ENCODE results near the gene NCAM1.

Gene NCAM1

GRCh38 chr11:113167599-113167998, 206.4 kb downstream of the NCAM1 start:
- H3K9me3 ChIP-seq (replicated peaks in 1 of 2; ENCODE audit: control insufficient read depth in 2 of 2, insufficient read depth in 1 of 2, low read depth in 1 of 2, low read length in 2 of 2) = no peaks in the 10 kb centered on the region
- no peak overlapping the region for H3K4me2 ChIP-seq (ENCODE audit: insufficient read depth, low read length, poor library complexity, severe bottlenecking)
- no peak overlapping the region for H2BK5ac ChIP-seq (ENCODE audit: low read length)
- no peak overlapping the region for H2AK5ac ChIP-seq (ENCODE audit: low read depth, low read length)
- no peak overlapping the region for H3K27ac ChIP-seq (replicated peaks; ENCODE audit: low read length)
- H3K79me1 ChIP-seq (ENCODE audit: low read depth, low read length) = no peaks in the 10 kb centered on the region
- no peak overlapping the region for H3K9ac ChIP-seq (ENCODE audit: low read depth, low read length, poor library complexity)
- no CpG with 5 or more reads among the region's 6 CpGs for WGBS, 2 donors (ENCODE audit: extremely low coverage in 2 of 2, insufficient read length in 2 of 2, insufficient replicate concordance in 1 of 2)
- no peaks in the 10 kb centered on the region for H3K36me3 ChIP-seq (replicated peaks in 1 of 2; ENCODE audit: control insufficient read depth in 2 of 2, insufficient read depth in 2 of 2, low read length in 2 of 2)
- DNase-seq (ENCODE audit: low spot score) = no peak
- no peak overlapping the region for H2BK15ac ChIP-seq (ENCODE audit: low read length)
- H3K14ac ChIP-seq (ENCODE audit: low read length) = no peak overlapping the region
- H4K91ac ChIP-seq (ENCODE audit: low read depth, low read length, poor library complexity) = no peak overlapping the region
- no peak overlapping the region for H3K4me3 ChIP-seq (ENCODE audit: low read length in 2 of 2)
- no peak overlapping the region for H2BK12ac ChIP-seq (ENCODE audit: low read length)
- peaks cover 0 to 21% (median 0%) of the 10 kb centered on the region in 3 experiments for H3K27me3 ChIP-seq (ENCODE audit: control insufficient read depth in 3 of 3, insufficient read depth in 3 of 3, low read depth in 1 of 3, low read length in 3 of 3)
- H4K8ac ChIP-seq (ENCODE audit: low read depth, low read length) = no peak overlapping the region
- no peak overlapping the region for H3K18ac ChIP-seq (ENCODE audit: low read length)
- H3K4ac ChIP-seq (ENCODE audit: low read length) = no peak overlapping the region
- no peak overlapping the region for H3K23ac ChIP-seq (ENCODE audit: low read depth, low read length, poor library complexity)
- no peak overlapping the region for H2BK120ac ChIP-seq (ENCODE audit: low read depth, low read length)
- H3K4me1 ChIP-seq (ENCODE audit: control insufficient read depth in 2 of 2, insufficient read depth in 1 of 2, low read depth in 1 of 2, low read length in 2 of 2) = peaks cover 4 to 14% of the 10 kb centered on the region in 2 donors
- no peak overlapping the region for H2AFZ ChIP-seq (ENCODE audit: low read length)

- no CpG with 5 or more reads among the region's 13 CpGs for WGBS, 2 donors (ENCODE audit: extremely low coverage in 2 of 2, insufficient read length in 2 of 2, insufficient replicate concordance in 1 of 2)
- DNase-seq (ENCODE audit: low spot score) = no peak
- Histone ChIP-seq H2BK120ac (ENCODE audit: low read depth, low read length) (no peak overlapping the region), H2AK5ac (ENCODE audit: low read depth, low read length) (no peak overlapping the region), H3K36me3 (replicated peaks in 1 of 2; ENCODE audit: control insufficient read depth in 2 of 2, insufficient read depth in 2 of 2, low read length in 2 of 2) (no peaks in the 10 kb centered on the region), H3K4me2 (ENCODE audit: insufficient read depth, low read length, poor library complexity, severe bottlenecking) (no peak overlapping the region), H3K79me1 (ENCODE audit: low read depth, low read length) (no peaks in the 10 kb centered on the region), H2AFZ (ENCODE audit: low read length) (no peak overlapping the region), H3K14ac (ENCODE audit: low read length) (no peak overlapping the region), H3K4me1 (ENCODE audit: control insufficient read depth in 2 of 2, insufficient read depth in 1 of 2, low read depth in 1 of 2, low read length in 2 of 2) (peaks cover 0 to 7% of the 10 kb centered on the region in 2 donors), H2BK15ac (ENCODE audit: low read length) (no peak overlapping the region), H3K4me3 (ENCODE audit: low read length in 2 of 2) (no peak overlapping the region), H3K4ac (ENCODE audit: low read length) (no peak overlapping the region), H3K9ac (ENCODE audit: low read depth, low read length, poor library complexity) (no peak overlapping the region), H4K91ac (ENCODE audit: low read depth, low read length, poor library complexity) (no peak overlapping the region), H3K27ac (replicated peaks; ENCODE audit: low read length) (no peak overlapping the region), H4K8ac (ENCODE audit: low read depth, low read length) (no peak overlapping the region), H3K18ac (ENCODE audit: low read length) (no peak overlapping the region), H3K9me3 (replicated peaks in 1 of 2; ENCODE audit: control insufficient read depth in 2 of 2, insufficient read depth in 1 of 2, low read depth in 1 of 2, low read length in 2 of 2) (no peaks in the 10 kb centered on the region), H2BK5ac (ENCODE audit: low read length) (no peak overlapping the region), H3K23ac (ENCODE audit: low read depth, low read length, poor library complexity) (no peak overlapping the region), H2BK12ac (ENCODE audit: low read length) (no peak overlapping the region), H3K27me3 (ENCODE audit: control insufficient read depth in 3 of 3, insufficient read depth in 3 of 3, low read depth in 1 of 3, low read length in 3 of 3) (peaks cover 0 to 21% (median 0%) of the 10 kb centered on the region in 3 experiments)
Observed at GRCh38 chr11:113168354-113169342, 207.4 kb downstream of the NCAM1 start.

GRCh38 chr11:113172382-113172951, 211.2 kb downstream of the NCAM1 start:
- Histone ChIP-seq H3K4me3 (ENCODE audit: low read length in 2 of 2) (no peak overlapping the region), H4K8ac (ENCODE audit: low read depth, low read length) (no peak overlapping the region), H3K79me1 (ENCODE audit: low read depth, low read length) (no peaks in the 10 kb centered on the region), H3K36me3 (replicated peaks in 1 of 2; ENCODE audit: control insufficient read depth in 2 of 2, insufficient read depth in 2 of 2, low read length in 2 of 2) (no peaks in the 10 kb centered on the region), H4K91ac (ENCODE audit: low read depth, low read length, poor library complexity) (no peak overlapping the region), H3K27ac (replicated peaks; ENCODE audit: low read length) (no peak overlapping the region), H3K4ac (ENCODE audit: low read length) (no peak overlapping the region), H2AFZ (ENCODE audit: low read length) (no peak overlapping the region), H3K9ac (ENCODE audit: low read depth, low read length, poor library complexity) (no peak overlapping the region), H3K23ac (ENCODE audit: low read depth, low read length, poor library complexity) (no peak overlapping the region), H2BK120ac (ENCODE audit: low read depth, low read length) (no peak overlapping the region), H2BK5ac (ENCODE audit: low read length) (no peak overlapping the region), H3K27me3 (ENCODE audit: control insufficient read depth in 3 of 3, insufficient read depth in 3 of 3, low read depth in 1 of 3, low read length in 3 of 3) (peaks cover 0 to 20% (median 0%) of the 10 kb centered on the region in 3 experiments), H2BK12ac (ENCODE audit: low read length) (no peak overlapping the region), H3K9me3 (replicated peaks in 1 of 2; ENCODE audit: control insufficient read depth in 2 of 2, insufficient read depth in 1 of 2, low read depth in 1 of 2, low read length in 2 of 2) (no peaks in the 10 kb centered on the region), H2AK5ac (ENCODE audit: low read depth, low read length) (no peak overlapping the region), H3K18ac (ENCODE audit: low read length) (no peak overlapping the region), H3K4me2 (ENCODE audit: insufficient read depth, low read length, poor library complexity, severe bottlenecking) (no peak overlapping the region), H2BK15ac (ENCODE audit: low read length) (no peak overlapping the region), H3K14ac (ENCODE audit: low read length) (no peak overlapping the region), H3K4me1 (ENCODE audit: control insufficient read depth in 2 of 2, insufficient read depth in 1 of 2, low read depth in 1 of 2, low read length in 2 of 2) (peaks cover 0 to 7% of the 10 kb centered on the region in 2 donors)
- no peak for DNase-seq (ENCODE audit: low spot score)
- 100% methylated on average over 1 of the region's 6 CpGs for WGBS, 2 donors (ENCODE audit: extremely low coverage in 2 of 2, insufficient read length in 2 of 2, insufficient replicate concordance in 1 of 2)

- no peak overlapping the region for H4K91ac ChIP-seq (ENCODE audit: low read depth, low read length, poor library complexity)
- H2BK120ac ChIP-seq (ENCODE audit: low read depth, low read length) = no peak overlapping the region
- H3K18ac ChIP-seq (ENCODE audit: low read length) = no peak overlapping the region
- no peak overlapping the region for H2BK5ac ChIP-seq (ENCODE audit: low read length)
- no peak overlapping the region for H2BK12ac ChIP-seq (ENCODE audit: low read length)
- H3K36me3 ChIP-seq (replicated peaks in 1 of 2; ENCODE audit: control insufficient read depth in 2 of 2, insufficient read depth in 2 of 2, low read length in 2 of 2) = no peaks in the 10 kb centered on the region
- no peak overlapping the region for H3K4me2 ChIP-seq (ENCODE audit: insufficient read depth, low read length, poor library complexity, severe bottlenecking)
- no peak overlapping the region for H3K23ac ChIP-seq (ENCODE audit: low read depth, low read length, poor library complexity)
- H3K14ac ChIP-seq (ENCODE audit: low read length) = no peak overlapping the region
- no peak overlapping the region for H3K27ac ChIP-seq (replicated peaks; ENCODE audit: low read length)
- H2AK5ac ChIP-seq (ENCODE audit: low read depth, low read length) = no peak overlapping the region
- WGBS, 2 donors (ENCODE audit: extremely low coverage in 2 of 2, insufficient read length in 2 of 2, insufficient replicate concordance in 1 of 2) = no CpG with 5 or more reads among the region's 4 CpGs
- H3K9me3 ChIP-seq (replicated peaks in 1 of 2; ENCODE audit: control insufficient read depth in 2 of 2, insufficient read depth in 1 of 2, low read depth in 1 of 2, low read length in 2 of 2) = no peaks in the 10 kb centered on the region
- H3K79me1 ChIP-seq (ENCODE audit: low read depth, low read length) = no peaks in the 10 kb centered on the region
- DNase-seq (ENCODE audit: low spot score) = no peak
- no peak overlapping the region for H3K4ac ChIP-seq (ENCODE audit: low read length)
- H3K9ac ChIP-seq (ENCODE audit: low read depth, low read length, poor library complexity) = no peak overlapping the region
- H3K4me3 ChIP-seq (ENCODE audit: low read length in 2 of 2) = no peak overlapping the region
- H3K4me1 ChIP-seq (ENCODE audit: control insufficient read depth in 2 of 2, insufficient read depth in 1 of 2, low read depth in 1 of 2, low read length in 2 of 2) = peaks cover 0 to 10% of the 10 kb centered on the region in 2 donors
- no peak overlapping the region for H2AFZ ChIP-seq (ENCODE audit: low read length)
- H3K27me3 ChIP-seq (ENCODE audit: control insufficient read depth in 3 of 3, insufficient read depth in 3 of 3, low read depth in 1 of 3, low read length in 3 of 3) = peaks cover 0 to 23% (median 0%) of the 10 kb centered on the region in 3 experiments
- no peak overlapping the region for H2BK15ac ChIP-seq (ENCODE audit: low read length)
- H4K8ac ChIP-seq (ENCODE audit: low read depth, low read length) = no peak overlapping the region
Observed at GRCh38 chr11:113173126-113173525, 211.9 kb downstream of the NCAM1 start.

Data from neuronal stem cell (in vitro differentiated cells).